HG03159 (cell line): ENCODE measurements around the gene CALML3.

Experiments used
- ATAC-seq: cut with Tn5 transposase; IDR thresholded peaks from one replicate; pipeline ENCODE4 v1.9.1; 2021; ENCODE audit warnings: mild to moderate bottlenecking, moderate library complexity; ENCODE audit not compliant: unreplicated experiment

Gene CALML3

DNA sequence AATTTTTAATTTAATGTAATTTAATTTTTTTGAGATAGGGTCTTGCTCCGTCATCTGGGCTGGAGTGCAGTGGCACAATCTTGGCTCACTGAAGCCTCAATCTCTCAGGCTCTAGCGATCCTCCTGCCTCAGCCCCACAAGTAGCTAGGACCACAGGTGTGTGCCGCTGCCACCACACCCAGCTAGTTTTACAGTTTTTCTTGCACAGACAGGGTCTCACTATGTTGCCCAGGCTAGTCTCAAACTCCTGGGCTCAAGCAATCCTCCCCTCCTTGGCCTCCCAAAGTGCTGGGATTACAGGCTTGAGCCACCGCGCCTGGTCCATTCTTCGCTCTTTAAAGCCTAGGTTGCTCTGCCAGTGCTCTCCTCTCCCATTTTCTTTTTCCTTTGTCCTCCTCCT lies 12.9 kb downstream of the CALML3 start:
- no peak for ATAC-seq

DNA sequence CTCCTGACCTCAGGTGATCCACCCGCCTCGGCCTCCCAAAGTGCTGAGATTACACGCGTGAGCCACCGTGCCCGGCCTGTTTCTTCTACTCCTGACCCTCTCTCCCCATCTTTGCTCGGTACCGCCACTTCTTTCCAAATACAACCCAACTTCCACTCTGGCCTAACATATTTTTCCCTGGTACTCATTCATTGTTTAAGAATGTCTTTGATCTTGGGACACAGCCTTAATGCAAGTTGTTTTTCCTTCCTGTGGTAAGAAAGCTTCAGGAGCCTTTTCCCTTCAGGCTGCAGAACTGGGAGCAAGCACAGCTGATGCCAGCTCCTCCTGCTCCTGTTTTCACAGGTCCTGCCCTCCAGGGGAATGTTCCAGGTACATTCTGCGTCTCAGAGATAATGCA lies 13.7 kb downstream of the CALML3 start:
- no peak for ATAC-seq

DNA sequence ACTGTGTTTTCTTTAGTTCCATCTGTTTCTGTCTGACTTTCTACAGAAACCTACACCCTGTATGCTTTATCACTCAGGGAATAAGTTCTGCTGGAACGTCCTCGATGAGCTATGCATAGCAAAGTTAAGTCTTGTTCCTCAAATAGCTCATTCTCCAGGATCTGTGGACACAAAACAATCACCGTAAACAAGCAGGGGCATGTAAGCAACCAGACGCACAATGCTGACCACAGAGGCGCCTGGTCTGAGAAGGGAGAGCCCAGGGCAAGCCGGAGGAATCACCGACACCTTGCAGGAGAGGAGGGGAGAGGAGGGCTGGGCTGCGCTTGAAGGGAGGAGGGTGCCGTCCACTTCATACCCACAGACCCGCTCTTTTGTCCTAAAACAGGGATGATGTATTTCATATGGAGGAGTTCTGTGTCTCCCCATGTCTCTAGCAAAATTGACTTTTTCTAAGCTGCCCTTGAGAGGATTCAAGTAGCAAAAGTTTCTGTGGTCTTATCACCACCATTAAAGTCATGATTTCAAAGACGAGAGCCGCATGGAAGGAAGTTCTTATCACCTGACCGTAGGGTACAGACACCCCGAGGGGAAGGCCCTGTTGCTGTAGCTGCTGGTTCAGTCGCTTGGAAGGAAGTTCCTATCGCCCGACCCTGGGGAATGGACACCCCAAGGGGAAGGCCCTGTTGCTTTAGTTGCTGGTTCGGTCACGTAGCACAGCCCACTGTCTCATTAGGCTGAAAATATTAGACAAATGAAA lies 14.3 kb downstream of the CALML3 start:
- ATAC-seq, result no peak

- ATAC-seq, result no peak
Measured at GRCh38 chr10:5540080-5540479, 15.3 kb downstream of the CALML3 start.

DNA sequence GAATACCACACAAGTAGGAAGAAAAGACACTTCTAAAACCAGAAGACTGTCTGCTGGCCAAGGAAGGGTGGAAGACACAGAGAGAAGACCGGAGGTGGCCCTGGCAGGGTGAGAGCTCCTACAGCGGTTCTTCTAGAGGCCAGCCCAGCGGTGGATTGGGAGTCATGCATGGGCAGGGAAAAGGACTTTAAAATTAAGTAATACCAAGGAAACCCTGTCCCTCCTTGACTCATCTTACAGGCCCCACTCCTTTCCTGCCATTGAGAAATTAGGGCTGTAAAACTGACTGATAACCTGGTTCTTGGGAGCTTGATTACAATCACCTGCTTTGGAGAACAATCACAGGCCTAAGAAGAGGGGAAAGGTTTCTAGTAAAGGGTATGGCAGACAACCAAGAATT lies 16.1 kb downstream of the CALML3 start:
- ATAC-seq, result no peak

DNA sequence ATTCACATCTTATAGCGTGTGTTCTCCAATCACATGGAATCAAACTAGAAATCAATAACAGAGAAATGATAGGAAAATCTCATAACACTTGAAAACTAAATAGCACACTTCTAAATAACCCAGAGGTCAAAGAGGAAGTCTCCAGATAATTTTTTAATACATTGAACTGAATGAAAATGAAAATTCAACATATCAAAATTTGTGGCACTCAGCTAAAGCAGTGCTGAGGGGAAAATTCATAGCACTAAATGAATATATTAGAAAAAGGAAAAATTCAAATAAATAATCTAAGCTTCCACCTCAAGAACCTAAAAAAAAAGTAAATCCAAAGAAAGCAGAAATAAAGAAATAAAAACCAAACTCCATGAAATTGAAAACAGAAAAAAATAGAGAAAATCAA lies 17.3 kb downstream of the CALML3 start:
- no peak for ATAC-seq

GRCh38 chr10:5543623-5544022 lies 18.9 kb downstream of the CALML3 start:
- no peak for ATAC-seq

DNA sequence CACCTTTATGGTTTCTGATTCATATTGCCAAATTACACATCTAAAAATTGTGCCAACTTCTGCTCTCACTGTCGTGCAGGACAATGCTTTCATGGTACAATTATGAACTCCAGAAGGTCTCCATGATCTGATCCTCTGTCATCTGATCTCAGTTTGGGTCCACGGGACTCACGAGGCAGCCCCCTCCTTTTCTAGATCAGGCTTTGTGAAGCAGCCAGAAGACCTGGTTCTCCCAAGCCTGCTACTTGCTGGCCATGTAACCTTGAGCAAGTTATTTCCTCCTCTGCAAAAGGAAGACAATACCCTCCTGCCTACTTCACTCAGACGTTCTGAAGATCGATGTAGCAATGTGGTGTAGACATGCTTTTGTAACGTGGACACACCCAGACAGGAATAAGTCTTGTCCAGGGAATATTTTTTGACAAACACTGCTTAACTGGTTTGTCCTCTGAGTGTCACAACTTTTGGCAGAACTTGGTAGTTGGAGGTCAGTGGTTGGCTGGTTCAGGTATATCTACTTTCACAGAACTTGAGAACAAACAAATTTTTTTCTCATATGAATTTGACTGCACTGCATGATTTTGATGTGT lies 19.6 kb downstream of the CALML3 start:
- ATAC-seq, result no peak

- ATAC-seq, result no peak
Measured at GRCh38 chr10:5545011-5545410, 20.2 kb downstream of the CALML3 start.

- no peak for ATAC-seq
Measured at GRCh38 chr10:5545426-5545777, 20.6 kb downstream of the CALML3 start.

DNA sequence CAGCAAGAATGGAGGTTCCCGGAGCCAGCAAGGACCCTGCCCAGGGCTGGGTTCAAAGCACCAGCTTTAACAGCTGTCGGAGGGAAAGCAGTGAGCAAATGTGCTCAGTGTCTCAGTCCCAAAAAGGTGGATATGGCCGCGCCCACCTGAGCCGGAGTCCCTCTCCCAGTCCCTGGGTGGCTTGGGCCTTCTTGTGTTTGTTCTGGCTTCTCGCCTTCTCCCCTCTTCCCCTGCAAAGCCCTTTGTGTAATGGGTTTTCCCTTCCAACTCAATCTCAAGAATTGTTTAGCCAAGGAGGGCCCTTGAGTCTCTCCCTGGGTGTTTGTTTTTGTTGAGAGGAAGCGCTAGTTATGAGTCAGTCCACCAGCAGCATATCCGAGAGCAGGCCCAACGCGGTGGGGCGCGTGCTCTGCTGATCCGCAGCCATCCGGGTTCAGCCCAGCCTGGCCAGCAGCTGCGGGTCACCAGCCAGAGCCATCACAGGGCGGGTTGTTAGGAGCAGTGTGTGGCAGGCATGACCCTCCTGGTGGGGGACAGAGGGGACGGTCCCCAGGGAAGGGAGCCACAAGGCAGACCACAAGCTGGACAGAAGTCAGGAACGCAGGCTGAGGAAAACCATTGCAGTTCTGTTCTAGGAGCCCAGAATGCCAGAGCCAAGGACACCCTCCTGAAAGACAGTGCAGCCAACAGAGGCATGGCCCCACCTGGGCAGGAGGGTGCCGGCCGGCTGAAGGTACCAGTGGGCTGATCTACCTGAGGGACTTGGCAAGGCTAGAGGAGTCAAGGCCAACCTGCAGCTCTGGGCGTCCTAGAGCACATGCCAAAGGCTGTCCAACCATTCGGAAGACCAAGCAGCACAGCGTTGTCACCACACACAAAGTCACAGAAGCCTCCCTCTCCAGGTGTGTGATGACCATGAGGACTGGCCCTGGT lies 21.3 kb downstream of the CALML3 start:
- no peak for ATAC-seq

DNA sequence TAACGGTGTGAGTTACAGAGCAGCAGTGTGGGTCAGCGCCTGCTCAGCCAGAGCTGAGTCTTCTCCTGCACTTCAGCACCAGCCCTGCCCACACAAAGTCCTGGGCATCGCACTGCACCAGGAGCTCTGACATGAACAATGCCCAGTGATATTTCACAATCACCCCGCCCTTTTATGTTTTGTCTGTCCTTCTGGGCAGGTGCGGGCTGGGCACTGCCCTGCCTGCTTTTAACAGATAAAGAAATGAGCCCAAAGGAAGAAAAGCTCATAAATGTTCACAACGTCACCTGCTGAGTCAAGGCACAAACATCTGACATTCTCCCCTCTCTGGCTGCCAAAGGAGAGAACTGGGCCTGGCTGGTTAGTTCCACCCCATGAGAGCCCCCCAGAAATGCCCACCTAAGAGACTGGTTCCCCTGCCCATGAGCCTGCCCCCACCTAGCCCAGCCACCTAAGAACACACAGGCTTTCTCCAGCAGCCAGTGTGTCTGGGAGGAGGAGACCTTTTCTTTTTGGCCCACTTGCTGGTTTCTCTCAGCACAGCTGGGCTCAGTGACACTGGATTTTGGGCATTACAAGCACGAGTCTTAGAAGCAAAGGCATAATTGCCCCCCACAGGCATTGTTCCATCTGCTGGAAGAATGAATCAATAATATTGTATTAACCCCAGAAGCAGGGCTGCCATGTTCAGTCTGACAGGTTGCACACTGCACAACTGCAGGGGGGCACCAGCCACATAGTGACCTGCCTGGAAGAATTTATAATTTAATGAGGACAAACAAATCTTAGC lies 22.3 kb downstream of the CALML3 start:
- ATAC-seq, result no peak

DNA sequence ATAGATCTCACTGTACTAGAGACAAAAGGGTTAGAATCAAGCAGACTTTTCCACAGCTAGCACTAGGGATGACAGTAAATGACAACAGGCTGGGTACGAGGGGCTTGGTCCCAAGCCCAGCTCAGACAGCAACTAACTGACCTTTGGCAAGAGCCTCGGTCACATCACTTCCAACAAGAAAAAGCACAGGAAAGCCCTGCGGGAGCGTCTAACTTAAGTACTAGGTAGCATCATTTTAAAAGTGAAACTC lies 22.8 kb downstream of the CALML3 start:
- ATAC-seq, result no peak

GRCh38 chr10:5547931-5548660 lies 23.3 kb downstream of the CALML3 start:
- no peak for ATAC-seq

DNA sequence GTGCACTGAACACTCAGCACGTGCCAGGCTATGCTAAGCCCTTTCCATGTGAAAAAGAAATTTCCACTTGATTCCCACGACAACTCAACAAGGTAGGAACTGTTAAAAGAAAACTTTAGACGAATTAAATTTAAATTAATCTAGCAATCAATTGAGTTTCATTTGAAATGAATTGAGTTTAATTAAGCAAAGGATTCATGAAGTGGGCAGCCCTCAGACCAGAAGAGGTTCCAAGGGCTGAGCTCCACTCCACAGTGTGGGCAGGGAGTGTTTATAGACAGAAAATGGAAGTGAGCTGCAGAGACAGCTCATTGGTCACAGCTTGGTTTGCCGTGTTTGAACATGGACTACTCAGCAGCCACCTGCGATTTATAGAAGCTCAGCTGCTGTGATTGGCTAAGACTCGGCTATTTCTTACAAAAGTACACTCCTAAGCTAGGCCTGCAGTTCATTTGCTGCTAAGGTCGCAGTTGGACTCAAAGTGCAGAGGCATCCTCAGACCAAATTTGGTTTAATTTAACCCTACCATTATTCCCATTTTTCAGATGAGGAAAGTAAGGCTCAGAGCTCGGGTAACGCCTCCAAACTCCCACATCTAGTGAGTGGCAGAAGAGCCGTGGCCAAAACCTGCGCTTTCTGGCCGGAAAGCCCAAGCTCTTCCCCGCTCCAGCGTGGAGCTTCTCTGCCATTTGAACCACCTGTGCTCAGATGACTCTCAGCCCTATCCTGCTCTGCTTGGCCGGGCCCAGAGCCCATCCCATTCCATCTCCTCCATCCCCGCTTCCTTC lies 24.9 kb downstream of the CALML3 start:
- no peak for ATAC-seq

GRCh38 chr10:5550250-5550545 lies 25.4 kb downstream of the CALML3 start:
- no peak for ATAC-seq

DNA sequence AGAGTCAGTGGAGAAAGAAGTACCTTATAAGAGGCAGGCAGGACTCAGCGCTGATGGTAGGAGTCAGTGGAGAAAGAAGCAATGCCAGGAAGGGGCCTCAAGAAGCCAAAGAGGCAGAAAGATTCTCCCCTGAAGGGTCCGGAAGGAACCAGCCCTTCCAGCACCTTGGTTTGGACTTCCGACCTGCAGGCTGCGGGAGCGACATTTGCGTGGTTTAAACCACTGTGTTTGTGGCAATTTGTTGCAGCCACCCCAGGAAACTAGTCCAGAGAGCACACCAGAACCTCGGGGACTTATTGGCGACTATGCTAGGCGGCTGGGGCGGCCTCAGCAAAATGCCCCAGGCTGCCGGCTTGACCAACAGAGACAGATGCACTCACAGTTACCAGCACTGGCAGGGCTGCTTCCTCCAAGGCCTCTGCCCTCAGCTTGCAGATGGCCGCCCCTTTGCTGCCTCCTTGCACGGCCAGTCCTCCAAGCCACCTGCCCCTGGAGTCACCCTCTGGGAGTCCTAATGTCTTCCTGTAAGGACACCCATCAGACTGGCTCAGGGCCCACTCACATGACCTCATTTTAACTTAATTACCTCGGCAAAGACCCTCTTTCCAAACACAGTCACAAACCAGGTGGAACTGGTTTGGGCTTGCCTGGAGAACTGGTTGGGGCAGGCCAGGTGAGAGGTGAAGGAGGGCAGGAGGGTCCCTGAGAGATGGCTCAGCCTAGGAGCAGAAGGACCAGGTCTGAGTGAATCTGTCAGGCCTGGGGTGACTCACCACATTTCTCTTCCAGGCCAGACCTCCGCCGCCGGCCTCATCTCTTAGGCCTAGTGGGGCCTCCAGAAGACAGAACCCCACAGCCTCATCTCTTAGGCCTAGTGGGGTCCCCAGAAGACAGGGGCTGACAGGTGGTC lies 26.1 kb downstream of the CALML3 start:
- no peak for ATAC-seq

DNA sequence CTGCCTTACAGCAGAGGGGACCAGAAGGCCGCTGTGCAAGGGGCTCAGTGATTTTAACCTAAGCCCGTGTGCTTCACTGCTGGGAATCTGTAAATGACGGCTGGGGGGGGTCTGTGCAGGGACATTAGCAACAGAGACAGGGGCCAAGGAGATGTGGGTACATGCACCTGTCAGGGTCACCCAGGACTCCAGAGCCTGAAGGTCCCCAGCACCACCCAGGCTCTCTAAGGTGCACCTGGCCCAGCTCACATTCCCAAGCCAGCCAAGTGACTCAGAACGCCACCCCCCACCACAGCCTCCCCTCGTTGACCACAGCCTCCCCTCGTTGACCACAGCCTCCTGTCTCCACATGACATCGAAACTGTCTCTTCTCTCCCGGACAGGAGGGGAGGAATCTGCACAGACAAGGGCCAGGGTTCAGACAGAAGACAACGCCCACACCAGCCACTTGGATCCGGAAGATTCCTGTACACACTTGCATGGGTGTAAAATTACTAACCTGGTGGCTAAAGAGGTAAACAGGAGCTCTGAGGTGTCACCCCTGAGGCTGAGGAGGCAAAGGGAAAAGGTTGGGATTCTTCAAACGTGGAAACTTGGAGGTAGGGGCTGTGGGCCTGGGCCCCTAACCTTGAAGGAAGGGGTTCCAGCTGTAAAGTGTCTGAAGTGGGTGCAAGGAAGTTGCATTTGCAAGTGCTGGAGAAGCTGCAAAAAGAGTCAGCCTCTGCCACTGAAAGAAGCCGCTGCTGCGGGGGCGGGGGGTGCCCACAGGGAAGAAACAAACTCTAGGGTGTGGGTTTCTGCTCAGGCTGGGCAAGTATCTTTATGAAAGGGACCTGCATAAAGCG lies 27.0 kb downstream of the CALML3 start:
- ATAC-seq, result no peak
